HCT116 (cell line): ENCODE measurements around the gene TNFAIP8. TPM values are rescaled to one million over a fixed set of nuclear protein-coding genes. Genes with fewer than 3 reads are reported as not detected.

Source experiments
- ATAC-seq: fragments of 200-7000 bp; cut with Tn5 transposase; 2 replicates; pipeline ENCODE4 v1.9.1; 2020; ENCODE audit warnings: mild to moderate bottlenecking, moderate library complexity
- BruUV-seq: library from RNA; stranded (reverse); fragments of 400-500 nt; replicated peaks from 2 replicates; lab custom pipeline; 2021; lab: Mats Ljungman, UMichigan
- CTCF ChIA-PET: fragments of 300-600 bp; sonication (Branson Sonifier 250); formaldehyde crosslinking; loops from one replicate; lab custom pipeline; 2021; ENCODE audit warnings: antibody characterized with exemption; lab: Charles Lee
- POLR2A ChIA-PET: fragments of 300-600, 350-600 bp; sonication (Branson Sonifier 250); formaldehyde crosslinking; loops from one replicate; lab custom pipeline; 2021; ENCODE audit warnings: antibody characterized with exemption; lab: Charles Lee
- RAD21 ChIA-PET, 2 experiments: fragments of 300-600 bp; sonication (Branson Sonifier 250); formaldehyde crosslinking; loops; one replicate each; lab custom pipeline; 2023; ENCODE audit warnings: low total read pairs in 2 of 2; ENCODE audit not compliant: uncharacterized antibody in 2 of 2, unreplicated experiment in 2 of 2, low non-redundant PET in 1 of 2; lab: Charles Lee
- DNase-seq: peaks from one replicate; pipeline ENCODE4 v3.0.0-alpha.2; 2010; ENCODE audit warnings: low read depth, low spot score
- H2AFZ ChIP-seq: fragments of 200-600 bp; shearing (Covaris generic), sonication (generic); 2 replicates; pipeline ENCODE4 v1.6.1; 2017; ENCODE audit warnings: low read depth, mixed run types, mixed read lengths, antibody characterized with exemption, low read length; ENCODE audit not compliant: poor library complexity, severe bottlenecking
- H3K27ac ChIP-seq: 2 replicates; pipeline ENCODE4 v1.5.1; 2012; ENCODE audit warnings: low read depth, low read length
- H3K27me3 ChIP-seq: fragments of 200-600 bp; sonication (generic); 2 replicates; pipeline ENCODE4 v1.6.1; 2016; ENCODE audit warnings: mixed run types, low read length, mixed read lengths; ENCODE audit not compliant: insufficient read depth
- H3K36me3 ChIP-seq, 2 experiments: fragments of 200-500 bp in 1 of 2; fragments of 200-600 bp in 1 of 2; sonication (Bioruptor generic) in 1 of 2; sonication (generic) in 1 of 2; 2 replicates each; pipeline versions ENCODE4 v1.5.1 to v1.6.1; 2014 to 2016; ENCODE audit warnings: low read length in 2 of 2, inconsistent platforms in 1 of 2, mixed read lengths in 1 of 2, mixed run types in 1 of 2; ENCODE audit not compliant: insufficient read depth in 2 of 2, control insufficient read depth in 1 of 2
- H3K4me1 ChIP-seq, 2 experiments: fragments of 200-600 bp in 1 of 2; sonication (generic) in 1 of 2; 2 replicates each; pipeline versions ENCODE4 v1.5.1 to v1.6.1; 2012 to 2017; ENCODE audit warnings: low read length in 2 of 2, inconsistent platforms in 1 of 2, mild to moderate bottlenecking in 1 of 2, mixed read lengths in 1 of 2, mixed run types in 1 of 2, moderate library complexity in 1 of 2; ENCODE audit not compliant: insufficient read depth in 2 of 2, control insufficient read depth in 1 of 2
- H3K4me2 ChIP-seq: fragments of 200-600 bp; sonication (generic); 2 replicates; pipeline ENCODE4 v1.6.1; 2017; ENCODE audit warnings: mixed run types, low read length, mixed read lengths
- H3K4me3 ChIP-seq, 2 experiments: fragments of 200-600 bp in 1 of 2; sonication (generic) in 1 of 2; replicated peaks in 1 of 2; 2 replicates each; pipeline ENCODE4 v1.5.1; 2011 to 2016; ENCODE audit warnings: low read length in 2 of 2, control low read depth in 1 of 2, low read depth in 1 of 2, mild to moderate bottlenecking in 1 of 2, mixed read lengths in 1 of 2, mixed run types in 1 of 2
- H3K79me2 ChIP-seq: fragments of 200-600 bp; sonication (generic); 2 replicates; pipeline ENCODE4 v1.6.1; 2017; ENCODE audit warnings: mild to moderate bottlenecking, mixed run types, low read length, moderate library complexity, mixed read lengths; ENCODE audit not compliant: insufficient read depth
- H3K9ac ChIP-seq: fragments of 200-600 bp; sonication (generic); 2 replicates; pipeline ENCODE4 v1.6.1; 2016; ENCODE audit warnings: low read length, mixed read lengths
- H3K9me2 ChIP-seq: fragments of 200-600 bp; sonication (generic), shearing (Covaris generic); 2 replicates; pipeline ENCODE4 v1.6.1; 2017; ENCODE audit warnings: mixed run types, mild to moderate bottlenecking, moderate library complexity; ENCODE audit not compliant: insufficient read depth
- H3K9me3 ChIP-seq, 2 experiments: fragments of 200-500 bp in 1 of 2; fragments of 200-600 bp in 1 of 2; sonication (Bioruptor generic) in 1 of 2; sonication (generic) in 1 of 2; 2 replicates each; pipeline ENCODE4 v1.6.1; 2014 to 2017; ENCODE audit warnings: low read length in 2 of 2, mixed read lengths in 2 of 2, inconsistent platforms in 1 of 2, low read depth in 1 of 2, mild to moderate bottlenecking in 1 of 2, mixed run types in 1 of 2, moderate library complexity in 1 of 2; ENCODE audit not compliant: control insufficient read depth in 1 of 2, insufficient read depth in 1 of 2
- H4K20me1 ChIP-seq: fragments of 200-600 bp; sonication (generic), shearing (Covaris generic); 2 replicates; pipeline ENCODE4 v1.6.1; 2017; ENCODE audit warnings: mixed run types, mild to moderate bottlenecking, moderate library complexity; ENCODE audit not compliant: insufficient read depth
- CBX3 ChIP-seq: IDR thresholded peaks from 2 replicates; pipeline ENCODE4 v1.6.1; 2012; ENCODE audit warnings: low read depth
- CEBPB ChIP-seq: IDR thresholded peaks from 2 replicates; pipeline ENCODE4 v1.6.1; 2012; ENCODE audit warnings: low read depth
- EGR1 ChIP-seq: IDR thresholded peaks from 2 replicates; pipeline ENCODE4 v1.6.1; 2012; ENCODE audit warnings: low read depth
- ELF1 ChIP-seq: IDR thresholded peaks from 2 replicates; pipeline ENCODE4 v1.6.1; 2012; ENCODE audit warnings: low read depth, borderline replicate concordance
- EZH2 ChIP-seq: fragments of 200-600 bp; sonication (generic); IDR thresholded peaks from 2 replicates; pipeline ENCODE4 v1.6.1; 2017; ENCODE audit warnings: antibody characterized with exemption, mixed run types
- EZH2phosphoT487 ChIP-seq: fragments of 200-600 bp; IDR thresholded peaks from 2 replicates; pipeline ENCODE4 v1.6.1; 2018; ENCODE audit warnings: antibody characterized with exemption, borderline replicate concordance
- FOSL1 ChIP-seq: IDR thresholded peaks from 2 replicates; pipeline ENCODE4 v1.6.1; 2012; ENCODE audit warnings: low read depth
- JUND ChIP-seq: IDR thresholded peaks from 2 replicates; pipeline ENCODE4 v1.6.1; 2012
- POLR2A ChIP-seq: IDR thresholded peaks from 2 replicates; pipeline ENCODE4 v1.7.0; 2011; ENCODE audit warnings: borderline replicate concordance; ENCODE audit not compliant: insufficient read depth, insufficient read length; ENCODE audit errors: extremely low read depth
- RAD21 ChIP-seq: IDR thresholded peaks from 2 replicates; pipeline ENCODE4 v1.6.1; 2012; ENCODE audit warnings: low read depth, mild to moderate bottlenecking
- SIN3A ChIP-seq: IDR thresholded peaks from 2 replicates; pipeline ENCODE4 v1.6.1; 2012; ENCODE audit warnings: low read depth
- SRF ChIP-seq: IDR thresholded peaks from 2 replicates; pipeline ENCODE4 v1.6.1; 2012; ENCODE audit warnings: low read depth
- TCF7L2 ChIP-seq: IDR thresholded peaks from 2 replicates; pipeline ENCODE4 v1.7.0; 2011; ENCODE audit warnings: borderline replicate concordance, inconsistent platforms; ENCODE audit not compliant: insufficient read depth, insufficient read length; ENCODE audit errors: extremely low read depth
- ZNF274 ChIP-seq: fragments of 200-500 bp; sonication (Bioruptor generic); IDR thresholded peaks from 2 replicates; pipeline ENCODE4 v1.6.1; 2014; ENCODE audit warnings: mild to moderate bottlenecking, low read depth, low read length, inconsistent platforms
- intact Hi-C: fragments of 100-400 bp; cut with micrococcal nuclease; formaldehyde crosslinking; loops from 2 replicates; pipeline ENCODE4 v1.10.0; 2022
- total RNA-seq: library from RNA; stranded (reverse); gene quantifications from one replicate; pipeline ENCODE4 v1.2.1, GENCODE V29; 2021; ENCODE audit not compliant: unreplicated experiment
- TF ChIP-seq, protein P1 (sequence below): IDR thresholded peaks from 2 replicates; pipeline ENCODE4 v1.6.1; 2011; ENCODE audit warnings: mild to moderate bottlenecking, low read length, moderate library complexity; ENCODE audit not compliant: insufficient replicate concordance; ENCODE audit errors: extremely low read depth
- TF ChIP-seq, protein P2 (sequence below): IDR thresholded peaks from 2 replicates; pipeline ENCODE4 v1.6.1; 2012; ENCODE audit warnings: low read depth
- TF ChIP-seq, protein P3 (sequence below): IDR thresholded peaks from 2 replicates; pipeline ENCODE4 v1.6.1; 2012
- TF ChIP-seq, protein P4 (sequence below): IDR thresholded peaks from 2 replicates; pipeline ENCODE4 v1.6.1; 2012

TNFAIP8 gene
- total RNA-seq, 1 experiment from 2014 or later: 18.4 TPM

DNA sequence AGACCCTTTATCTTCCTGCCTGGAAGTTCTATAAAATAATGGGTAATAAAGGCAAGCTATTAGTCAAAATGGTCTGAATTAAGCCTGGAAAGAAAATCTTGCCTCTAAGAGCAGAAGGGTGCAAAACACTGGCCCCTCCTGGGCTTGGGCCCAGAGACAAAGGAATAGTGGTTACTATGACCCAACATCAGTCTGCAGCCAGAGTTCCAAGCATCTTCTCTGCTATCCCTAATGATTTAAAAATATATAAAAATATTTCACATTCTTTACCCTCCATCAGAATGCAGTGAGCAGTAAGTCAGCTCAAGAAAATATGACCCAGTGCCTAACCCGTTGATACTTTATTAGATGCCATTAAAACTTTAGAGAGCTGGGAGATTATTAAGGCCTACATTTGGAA, 14.7 kb downstream of the TNFAIP8 start:
- no peak overlapping the region for H3K27ac ChIP-seq
- H3K36me3 ChIP-seq: no peaks in the 10 kb centered on the region
- H2AFZ ChIP-seq: no peak overlapping the region
- H3K79me2 ChIP-seq: no peaks in the 10 kb centered on the region
- ChIA-PET POLR2A (no interaction called here), CTCF (no interaction called here), RAD21 (no interaction called here)
- no TSS peak for BruUV-seq
- TF ChIP-seq ELF1: no peak
- TF ChIP-seq, protein P1, sequence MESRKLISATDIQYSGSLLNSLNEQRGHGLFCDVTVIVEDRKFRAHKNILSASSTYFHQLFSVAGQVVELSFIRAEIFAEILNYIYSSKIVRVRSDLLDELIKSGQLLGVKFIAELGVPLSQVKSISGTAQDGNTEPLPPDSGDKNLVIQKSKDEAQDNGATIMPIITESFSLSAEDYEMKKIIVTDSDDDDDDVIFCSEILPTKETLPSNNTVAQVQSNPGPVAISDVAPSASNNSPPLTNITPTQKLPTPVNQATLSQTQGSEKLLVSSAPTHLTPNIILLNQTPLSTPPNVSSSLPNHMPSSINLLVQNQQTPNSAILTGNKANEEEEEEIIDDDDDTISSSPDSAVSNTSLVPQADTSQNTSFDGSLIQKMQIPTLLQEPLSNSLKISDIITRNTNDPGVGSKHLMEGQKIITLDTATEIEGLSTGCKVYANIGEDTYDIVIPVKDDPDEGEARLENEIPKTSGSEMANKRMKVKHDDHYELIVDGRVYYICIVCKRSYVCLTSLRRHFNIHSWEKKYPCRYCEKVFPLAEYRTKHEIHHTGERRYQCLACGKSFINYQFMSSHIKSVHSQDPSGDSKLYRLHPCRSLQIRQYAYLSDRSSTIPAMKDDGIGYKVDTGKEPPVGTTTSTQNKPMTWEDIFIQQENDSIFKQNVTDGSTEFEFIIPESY: no peak
- no peak for TF ChIP-seq SRF
- no peak for TF ChIP-seq POLR2A
- TF ChIP-seq RAD21: no peak
- TF ChIP-seq CBX3: no peak
- no peak for TF ChIP-seq ZNF274
- TF ChIP-seq JUND: no peak
- no peak for TF ChIP-seq EZH2phosphoT487
- TF ChIP-seq, protein P2, sequence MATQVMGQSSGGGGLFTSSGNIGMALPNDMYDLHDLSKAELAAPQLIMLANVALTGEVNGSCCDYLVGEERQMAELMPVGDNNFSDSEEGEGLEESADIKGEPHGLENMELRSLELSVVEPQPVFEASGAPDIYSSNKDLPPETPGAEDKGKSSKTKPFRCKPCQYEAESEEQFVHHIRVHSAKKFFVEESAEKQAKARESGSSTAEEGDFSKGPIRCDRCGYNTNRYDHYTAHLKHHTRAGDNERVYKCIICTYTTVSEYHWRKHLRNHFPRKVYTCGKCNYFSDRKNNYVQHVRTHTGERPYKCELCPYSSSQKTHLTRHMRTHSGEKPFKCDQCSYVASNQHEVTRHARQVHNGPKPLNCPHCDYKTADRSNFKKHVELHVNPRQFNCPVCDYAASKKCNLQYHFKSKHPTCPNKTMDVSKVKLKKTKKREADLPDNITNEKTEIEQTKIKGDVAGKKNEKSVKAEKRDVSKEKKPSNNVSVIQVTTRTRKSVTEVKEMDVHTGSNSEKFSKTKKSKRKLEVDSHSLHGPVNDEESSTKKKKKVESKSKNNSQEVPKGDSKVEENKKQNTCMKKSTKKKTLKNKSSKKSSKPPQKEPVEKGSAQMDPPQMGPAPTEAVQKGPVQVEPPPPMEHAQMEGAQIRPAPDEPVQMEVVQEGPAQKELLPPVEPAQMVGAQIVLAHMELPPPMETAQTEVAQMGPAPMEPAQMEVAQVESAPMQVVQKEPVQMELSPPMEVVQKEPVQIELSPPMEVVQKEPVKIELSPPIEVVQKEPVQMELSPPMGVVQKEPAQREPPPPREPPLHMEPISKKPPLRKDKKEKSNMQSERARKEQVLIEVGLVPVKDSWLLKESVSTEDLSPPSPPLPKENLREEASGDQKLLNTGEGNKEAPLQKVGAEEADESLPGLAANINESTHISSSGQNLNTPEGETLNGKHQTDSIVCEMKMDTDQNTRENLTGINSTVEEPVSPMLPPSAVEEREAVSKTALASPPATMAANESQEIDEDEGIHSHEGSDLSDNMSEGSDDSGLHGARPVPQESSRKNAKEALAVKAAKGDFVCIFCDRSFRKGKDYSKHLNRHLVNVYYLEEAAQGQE: no peak
- TF ChIP-seq, protein P3, sequence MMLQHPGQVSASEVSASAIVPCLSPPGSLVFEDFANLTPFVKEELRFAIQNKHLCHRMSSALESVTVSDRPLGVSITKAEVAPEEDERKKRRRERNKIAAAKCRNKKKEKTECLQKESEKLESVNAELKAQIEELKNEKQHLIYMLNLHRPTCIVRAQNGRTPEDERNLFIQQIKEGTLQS: no peak
- TF ChIP-seq, protein P4, sequence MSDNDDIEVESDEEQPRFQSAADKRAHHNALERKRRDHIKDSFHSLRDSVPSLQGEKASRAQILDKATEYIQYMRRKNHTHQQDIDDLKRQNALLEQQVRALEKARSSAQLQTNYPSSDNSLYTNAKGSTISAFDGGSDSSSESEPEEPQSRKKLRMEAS: no peak
- TF ChIP-seq SIN3A: no peak
- no peak for TF ChIP-seq EZH2
- TF ChIP-seq CEBPB: no peak
- no peak for TF ChIP-seq FOSL1
- TF ChIP-seq EGR1: no peak
- no peak for TF ChIP-seq TCF7L2
- H3K27me3 ChIP-seq: no peaks in the 10 kb centered on the region
- no peak overlapping the region for H3K9ac ChIP-seq
- DNase-seq (no peak), ATAC-seq (no peak)
- no peaks in the 10 kb centered on the region for H4K20me1 ChIP-seq
- H3K4me3 ChIP-seq: no peak overlapping the region
- no peaks in the 10 kb centered on the region for H3K9me3 ChIP-seq
- H3K4me2 ChIP-seq: no peak overlapping the region
- intact Hi-C loops: no loop called here
- no peaks in the 10 kb centered on the region for H3K4me1 ChIP-seq
- H3K9me2 ChIP-seq: no peaks in the 10 kb centered on the region
